Body of pancreas (tissue), 4 donors: ENCODE data around the gene RAB3B. TPM values are rescaled to one million over a fixed set of nuclear protein-coding genes. Genes with fewer than 3 reads are reported as not detected.

Experiments used
- ATAC-seq: fragments of 150-250 bp; one replicate; pipeline ENCODE4 v1.9.1; 2016
- DNase-seq, 4 donors: peaks; one replicate each; pipeline ENCODE4 v3.0.0-alpha.2; 2019
- H3K27ac ChIP-seq, 4 donors: fragments of 200-600 bp; sonication (generic); 1 replicate in 3 of 4; 2 replicates in 1 of 4; pipeline versions ENCODE4 v1.5.1 to v1.6.1; 2016 to 2019; ENCODE audit warnings: mild to moderate bottlenecking in 1 of 4, mixed read lengths in 1 of 4, moderate library complexity in 1 of 4
- H3K27me3 ChIP-seq, 2 donors: fragments of 200-600 bp; sonication (generic); one replicate each; pipeline ENCODE4 v1.6.0; 2016; ENCODE audit warnings: mild to moderate bottlenecking in 1 of 2
- H3K36me3 ChIP-seq, 2 donors: fragments of 200-600 bp; sonication (generic); replicated peaks in 1 of 2; 2 replicates each; pipeline ENCODE4 v1.5.1; 2016; ENCODE audit warnings: low read depth in 2 of 2; ENCODE audit not compliant: insufficient read depth in 1 of 2
- H3K4me1 ChIP-seq: fragments of 200-600 bp; sonication (generic); one replicate; pipeline ENCODE4 v1.6.0; 2016
- H3K4me3 ChIP-seq, 2 donors: fragments of 200-600 bp; sonication (generic); 1 replicate in 1 of 2; 2 replicates in 1 of 2; pipeline ENCODE4 v1.5.1; 2016 to 2019
- H3K9me3 ChIP-seq, 3 donors: fragments of 200-600 bp; sonication (generic); 1 replicate in 2 of 3; 2 replicates in 1 of 3; pipeline ENCODE4 v1.5.1; 2016
- CTCF ChIP-seq, 7 experiments: fragments of 450-650 bp in 4 of 7; fragments of 200-600 bp in 3 of 7; sonication (generic) in 3 of 7; IDR thresholded peaks; one replicate each; pipeline ENCODE4 v1.5.1; 2016 to 2019; ENCODE audit warnings: antibody characterized with exemption in 7 of 7
- POLR2A ChIP-seq, 3 donors: fragments of 450-650 bp; IDR thresholded peaks; one replicate each; pipeline ENCODE4 v1.6.1; 2016; ENCODE audit warnings: antibody characterized with exemption in 3 of 3, mild to moderate bottlenecking in 2 of 3
- WGBS, 2 donors: methylation state at CpG; one replicate each; pipeline ENCODE4 v1.1.5; 2017; 5-methylcytosine and 5-hydroxymethylcytosine counted together
- intact Hi-C: fragments of 100-400 bp; cut with DNase I; formaldehyde crosslinking; loops from one replicate; pipeline ENCODE4 v1.15.1; 2023
- total RNA-seq, 2 donors: library from RNA; depleted of rRNA; stranded (reverse); fragments of >200 nt; gene quantifications; one replicate each; pipeline ENCODE4 v1.1.0, GENCODE V29; 2016

The RAB3B gene
- total RNA-seq, 2 donors from 2014 or later = 1.3 to 2.9 TPM

- no peaks in the 10 kb centered on the region for H3K27me3 ChIP-seq
- no peak overlapping the region for H3K27ac ChIP-seq
- no peaks in the 10 kb centered on the region for H3K9me3 ChIP-seq
- ATAC-seq (no peak), DNase-seq (no peak)
- H3K4me1 ChIP-seq = no peaks in the 10 kb centered on the region
- no peak overlapping the region for H3K4me3 ChIP-seq
- intact Hi-C loops = no loop called here
- 66 to 76% methylated on average over 5 of the region's 5 CpGs for WGBS, 2 donors
- no peak for TF ChIP-seq CTCF (IDR thresholded peaks at IDR 0.05)
- no peak for TF ChIP-seq POLR2A (IDR thresholded peaks at IDR 0.05)
- no peaks in the 10 kb centered on the region for H3K36me3 ChIP-seq
Observed at GRCh38 chr1:51916587-51917405, 73.7 kb downstream of the RAB3B start.

- peak in 3 of 4 donors; percentile 29 to 37 (median 32) for DNase-seq
- no peaks in the 10 kb centered on the region for H3K36me3 ChIP-seq
- H3K4me1 ChIP-seq = no peaks in the 10 kb centered on the region
- no peaks in the 10 kb centered on the region for H3K27me3 ChIP-seq
- H3K9me3 ChIP-seq = no peaks in the 10 kb centered on the region
- intact Hi-C loops = no loop called here
- WGBS, 2 donors = 28 to 52% methylated on average over 3 of the region's 3 CpGs
- H3K27ac ChIP-seq = no peak overlapping the region
- TF ChIP-seq CTCF (IDR thresholded peaks at IDR 0.05) = no peak
- TF ChIP-seq POLR2A (IDR thresholded peaks at IDR 0.05) = no peak
- no peak overlapping the region for H3K4me3 ChIP-seq
- peak; percentile 50 for ATAC-seq
Observed at GRCh38 chr1:51915951-51916350, 74.5 kb downstream of the RAB3B start.

GRCh38 chr1:51912881-51913280 is 77.6 kb downstream of the RAB3B start:
- no peak for ATAC-seq
- no peaks in the 10 kb centered on the region for H3K27me3 ChIP-seq
- H3K9me3 ChIP-seq = no peaks in the 10 kb centered on the region
- intact Hi-C loops = no loop called here
- no peak for DNase-seq
- WGBS, 2 donors = 77 to 81% methylated on average over 7 of the region's 7 CpGs
- TF ChIP-seq POLR2A (IDR thresholded peaks at IDR 0.05) = no peak
- no peak for TF ChIP-seq CTCF (IDR thresholded peaks at IDR 0.05)
- H3K27ac ChIP-seq = no peak overlapping the region
- no peak overlapping the region for H3K4me3 ChIP-seq
- H3K4me1 ChIP-seq = no peaks in the 10 kb centered on the region
- no peaks in the 10 kb centered on the region for H3K36me3 ChIP-seq

GRCh38 chr1:51910221-51911000 is 80.1 kb downstream of the RAB3B start:
- no peak for ATAC-seq
- Histone ChIP-seq H3K4me1 (no peaks in the 10 kb centered on the region), H3K9me3 (no peaks in the 10 kb centered on the region), H3K36me3 (no peaks in the 10 kb centered on the region), H3K27ac (no peak overlapping the region), H3K4me3 (no peak overlapping the region), H3K27me3 (no peaks in the 10 kb centered on the region)
- TF ChIP-seq POLR2A (IDR thresholded peaks at IDR 0.05) (no peak), CTCF (IDR thresholded peaks at IDR 0.05) (no peak)
- 60 to 62% methylated on average over 4 of the region's 4 CpGs for WGBS, 2 donors
- no peak for DNase-seq
- intact Hi-C loops = no loop called here
